ENCODE measurements around the gene IL27RA. TPM values are rescaled to one million over a fixed set of nuclear protein-coding genes. Genes with fewer than 3 reads are reported as not detected.
"Not testable (repeated sequence)": the region's sequence is repeated elsewhere in the genome, so short reads cannot be mapped to it uniquely, and the experiment has no call there.

The IL27RA gene
- total RNA-seq, 1 donor from 2014 or later: 76.6 TPM

DNA sequence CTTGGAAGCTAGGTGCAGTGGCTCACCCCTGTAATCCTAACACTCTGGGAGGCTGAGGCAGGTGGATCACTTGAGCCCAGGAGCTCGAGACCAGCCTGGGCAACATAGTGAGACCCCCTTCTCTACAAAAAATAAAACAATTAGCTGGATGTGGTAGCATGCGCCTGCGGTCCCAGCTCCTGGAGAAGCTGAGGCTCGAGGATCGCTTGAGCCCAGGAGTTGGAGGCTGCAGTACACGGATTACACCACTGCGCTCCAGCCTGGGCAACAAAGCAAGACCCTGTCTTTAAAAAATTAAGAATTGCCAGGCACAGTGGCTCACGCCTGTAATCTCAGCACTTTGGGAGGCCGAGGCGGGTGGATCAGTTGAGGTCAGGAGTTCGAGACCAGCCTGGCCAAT is 19.4 kb downstream of the IL27RA start:
- DNase-seq (ENCODE audit: low spot score); H3K27me3 Mint-ChIP-seq (ENCODE audit: low read depth); intact Hi-C loops (cut with micrococcal nuclease); H3K27ac Mint-ChIP-seq; H3K4me3 Mint-ChIP-seq (ENCODE audit: low read depth); H3K4me1 Mint-ChIP-seq (ENCODE audit: low read depth); H3K9me3 Mint-ChIP-seq: not testable (repeated sequence)
- peaks cover 75% of the 10 kb centered on the region for H3K36me3 Mint-ChIP-seq (ENCODE audit: low read depth)

DNA sequence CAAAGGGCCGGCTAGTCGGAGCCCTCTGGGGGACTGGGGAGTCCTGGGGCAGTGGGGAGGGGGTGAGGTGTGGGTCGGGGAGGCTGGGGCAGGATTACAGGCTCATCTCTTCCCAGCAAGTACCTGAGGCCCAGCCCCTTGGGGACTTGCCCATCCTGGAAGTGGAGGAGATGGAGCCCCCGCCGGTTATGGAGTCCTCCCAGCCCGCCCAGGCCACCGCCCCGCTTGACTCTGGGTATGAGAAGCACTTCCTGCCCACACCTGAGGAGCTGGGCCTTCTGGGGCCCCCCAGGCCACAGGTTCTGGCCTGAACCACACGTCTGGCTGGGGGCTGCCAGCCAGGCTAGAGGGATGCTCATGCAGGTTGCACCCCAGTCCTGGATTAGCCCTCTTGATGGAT is 20.4 kb downstream of the IL27RA start:
- DNase-seq (ENCODE audit: low spot score): no peak
- Mint-ChIP-seq H3K4me1 (ENCODE audit: low read depth) (no peaks in the 10 kb centered on the region), H3K27ac (no peak overlapping the region), H3K4me3 (ENCODE audit: low read depth) (no peak overlapping the region), H3K27me3 (ENCODE audit: low read depth) (peaks cover 7% of the 10 kb centered on the region), H3K36me3 (ENCODE audit: low read depth) (peaks cover 67% of the 10 kb centered on the region), H3K9me3 (no peaks in the 10 kb centered on the region)
- intact Hi-C loops (cut with micrococcal nuclease): no loop called here

DNA sequence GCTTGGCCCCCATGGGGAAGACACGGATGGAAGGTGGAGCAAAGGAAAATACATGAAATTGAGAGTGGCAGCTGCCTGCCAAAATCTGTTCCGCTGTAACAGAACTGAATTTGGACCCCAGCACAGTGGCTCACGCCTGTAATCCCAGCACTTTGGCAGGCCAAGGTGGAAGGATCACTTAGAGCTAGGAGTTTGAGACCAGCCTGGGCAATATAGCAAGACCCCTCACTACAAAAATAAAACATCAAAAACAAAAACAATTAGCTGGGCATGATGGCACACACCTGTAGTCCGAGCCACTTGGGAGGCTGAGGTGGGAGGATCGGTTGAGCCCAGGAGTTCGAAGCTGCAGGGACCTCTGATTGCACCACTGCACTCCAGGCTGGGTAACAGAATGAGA is 20.9 kb downstream of the IL27RA start:
- no peaks in the 10 kb centered on the region for H3K9me3 Mint-ChIP-seq
- H3K36me3 Mint-ChIP-seq (ENCODE audit: low read depth): peaks cover 62% of the 10 kb centered on the region
- H3K27ac Mint-ChIP-seq: no peak overlapping the region
- no peak for DNase-seq (ENCODE audit: low spot score)
- peaks cover 7% of the 10 kb centered on the region for H3K27me3 Mint-ChIP-seq (ENCODE audit: low read depth)
- no peak overlapping the region for H3K4me3 Mint-ChIP-seq (ENCODE audit: low read depth)
- intact Hi-C loops (cut with micrococcal nuclease): no loop called here
- H3K4me1 Mint-ChIP-seq (ENCODE audit: low read depth): no peaks in the 10 kb centered on the region

DNA sequence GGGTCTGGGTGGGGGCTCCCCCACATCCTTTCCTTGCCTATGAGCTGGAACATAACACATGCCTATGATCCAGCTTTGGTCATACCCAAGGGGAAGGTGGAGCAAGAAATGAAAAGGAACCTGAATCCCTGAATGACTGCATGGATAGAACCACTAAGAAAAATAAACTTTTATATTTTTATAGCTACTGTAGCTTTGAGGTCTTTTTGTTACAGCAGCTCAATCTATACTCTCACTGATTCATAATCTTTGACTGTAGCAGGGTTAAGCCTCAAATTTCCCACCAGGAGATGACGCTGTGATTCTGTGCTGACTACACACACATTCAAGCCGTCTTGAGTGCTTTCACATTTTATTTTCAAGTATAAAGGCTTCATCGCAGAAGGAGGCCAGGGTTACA is 21.5 kb downstream of the IL27RA start:
- Mint-ChIP-seq H3K4me3 (ENCODE audit: low read depth) (no peak overlapping the region), H3K27me3 (ENCODE audit: low read depth) (peaks cover 12% of the 10 kb centered on the region), H3K9me3 (no peaks in the 10 kb centered on the region), H3K27ac (no peak overlapping the region), H3K4me1 (ENCODE audit: low read depth) (no peaks in the 10 kb centered on the region), H3K36me3 (ENCODE audit: low read depth) (peaks cover 56% of the 10 kb centered on the region)
- intact Hi-C loops (cut with micrococcal nuclease): no loop called here
- no peak for DNase-seq (ENCODE audit: low spot score)

DNA sequence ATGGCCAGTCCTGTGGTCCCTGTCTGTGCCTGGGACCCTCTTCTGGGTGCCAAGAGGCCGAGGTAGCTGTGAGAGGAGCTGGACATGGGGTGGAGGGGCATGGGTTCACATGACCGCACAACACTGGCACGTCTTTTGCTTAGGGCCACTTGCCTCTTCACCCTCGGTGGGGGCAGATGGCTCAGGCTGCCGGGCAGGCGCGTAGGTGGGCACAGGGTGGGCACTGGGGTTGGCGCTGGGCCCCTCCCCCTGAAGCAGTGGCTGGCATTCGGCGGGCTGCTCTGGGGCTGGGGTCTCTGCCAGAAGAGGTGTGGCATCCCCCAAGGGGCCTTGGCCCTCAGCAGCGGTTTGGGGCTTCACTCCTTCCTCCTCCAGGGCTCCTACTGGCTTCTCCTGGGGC is 21.9 kb downstream of the IL27RA start:
- no peak overlapping the region for H3K4me3 Mint-ChIP-seq (ENCODE audit: low read depth)
- H3K9me3 Mint-ChIP-seq: no peaks in the 10 kb centered on the region
- peaks cover 52% of the 10 kb centered on the region for H3K36me3 Mint-ChIP-seq (ENCODE audit: low read depth)
- peaks cover 17% of the 10 kb centered on the region for H3K27me3 Mint-ChIP-seq (ENCODE audit: low read depth)
- DNase-seq (ENCODE audit: low spot score): no peak
- H3K27ac Mint-ChIP-seq: no peak overlapping the region
- peaks cover 4% of the 10 kb centered on the region for H3K4me1 Mint-ChIP-seq (ENCODE audit: low read depth)
- intact Hi-C loops (cut with micrococcal nuclease): no loop called here

DNA sequence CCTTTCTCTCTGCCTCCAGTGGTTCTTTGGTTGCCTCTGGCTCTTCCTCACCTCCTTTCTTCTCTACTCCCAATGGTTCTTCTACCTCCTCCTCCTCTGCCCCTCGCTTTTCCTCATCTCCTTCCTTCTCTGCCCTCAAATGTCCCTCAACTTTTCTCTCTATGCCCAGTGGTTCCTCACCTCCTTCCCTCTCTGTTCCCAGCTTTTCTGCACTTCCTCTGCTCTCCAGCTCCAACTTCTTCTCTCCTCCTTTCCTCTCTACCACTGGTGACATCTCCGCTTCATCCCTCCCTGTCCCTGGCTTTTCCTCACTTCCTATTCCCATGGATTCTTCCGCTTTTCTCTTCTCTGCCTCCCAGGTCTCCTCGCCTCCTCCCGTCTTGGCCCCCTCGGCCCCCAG is 22.5 kb downstream of the IL27RA start:
- H3K36me3 Mint-ChIP-seq (ENCODE audit: low read depth): peaks cover 46% of the 10 kb centered on the region
- H3K9me3 Mint-ChIP-seq: no peaks in the 10 kb centered on the region
- peaks cover 23% of the 10 kb centered on the region for H3K27me3 Mint-ChIP-seq (ENCODE audit: low read depth)
- peaks cover 10% of the 10 kb centered on the region for H3K4me1 Mint-ChIP-seq (ENCODE audit: low read depth)
- intact Hi-C loops (cut with micrococcal nuclease): no loop called here
- H3K27ac Mint-ChIP-seq: no peak overlapping the region
- no peak overlapping the region for H3K4me3 Mint-ChIP-seq (ENCODE audit: low read depth)
- DNase-seq (ENCODE audit: low spot score): no peak

DNA sequence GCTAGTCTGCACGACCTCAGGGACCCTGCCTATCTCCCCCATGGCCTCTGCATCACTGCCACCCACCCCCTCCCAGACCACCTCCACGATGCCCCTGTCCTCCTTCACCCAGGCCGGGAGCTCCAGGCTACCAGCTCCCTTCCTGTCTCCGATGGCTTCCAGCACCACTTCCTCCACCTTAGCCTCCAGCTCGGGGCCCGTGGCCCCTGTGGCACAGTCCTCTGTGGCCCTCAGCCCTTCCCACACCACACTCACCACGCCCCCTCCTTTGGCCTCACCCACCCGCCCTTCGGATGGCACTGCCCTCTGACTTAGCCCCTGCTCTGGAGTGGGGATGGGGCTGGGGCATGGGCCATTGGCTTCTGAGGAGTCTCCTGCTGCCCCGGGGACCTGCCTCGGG is 23.2 kb downstream of the IL27RA start:
- peaks cover 27% of the 10 kb centered on the region for H3K27me3 Mint-ChIP-seq (ENCODE audit: low read depth)
- intact Hi-C loops (cut with micrococcal nuclease): no loop called here

DNA sequence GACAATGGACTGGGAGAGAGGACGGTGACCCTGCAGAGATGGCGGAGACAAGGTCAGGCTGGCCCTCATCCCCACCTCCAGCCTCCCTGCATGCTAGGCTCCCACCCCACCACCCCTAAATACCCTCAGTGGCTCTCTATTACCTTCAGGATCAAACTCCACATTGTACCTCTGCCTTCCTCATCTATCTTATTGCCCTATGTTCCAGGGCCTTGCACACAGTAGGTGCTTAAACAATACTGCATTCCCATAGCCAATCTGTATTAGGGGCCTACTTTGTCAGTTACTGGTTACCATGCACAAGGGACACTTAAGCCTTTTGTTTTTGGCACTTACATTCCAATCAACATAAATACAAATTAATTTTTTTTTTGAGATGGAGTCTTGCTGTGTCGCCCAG is 23.8 kb downstream of the IL27RA start:
- Mint-ChIP-seq H3K4me1 (ENCODE audit: low read depth) (peaks cover 16% of the 10 kb centered on the region), H3K9me3 (no peaks in the 10 kb centered on the region), H3K27ac (no peak overlapping the region), H3K4me3 (ENCODE audit: low read depth) (no peak overlapping the region), H3K27me3 (ENCODE audit: low read depth) (peaks cover 32% of the 10 kb centered on the region), H3K36me3 (ENCODE audit: low read depth) (peaks cover 37% of the 10 kb centered on the region)
- intact Hi-C loops (cut with micrococcal nuclease): no loop called here
- no peak for DNase-seq (ENCODE audit: low spot score)

More for the DNA sequence above, 23.2 kb downstream of the IL27RA start:
- Mint-ChIP-seq H3K36me3 (ENCODE audit: low read depth) (peaks cover 43% of the 10 kb centered on the region), H3K4me1 (ENCODE audit: low read depth) (peaks cover 13% of the 10 kb centered on the region), H3K4me3 (ENCODE audit: low read depth) (no peak overlapping the region), H3K27ac (no peak overlapping the region), H3K9me3 (no peaks in the 10 kb centered on the region)
- no peak for DNase-seq (ENCODE audit: low spot score)

DNA sequence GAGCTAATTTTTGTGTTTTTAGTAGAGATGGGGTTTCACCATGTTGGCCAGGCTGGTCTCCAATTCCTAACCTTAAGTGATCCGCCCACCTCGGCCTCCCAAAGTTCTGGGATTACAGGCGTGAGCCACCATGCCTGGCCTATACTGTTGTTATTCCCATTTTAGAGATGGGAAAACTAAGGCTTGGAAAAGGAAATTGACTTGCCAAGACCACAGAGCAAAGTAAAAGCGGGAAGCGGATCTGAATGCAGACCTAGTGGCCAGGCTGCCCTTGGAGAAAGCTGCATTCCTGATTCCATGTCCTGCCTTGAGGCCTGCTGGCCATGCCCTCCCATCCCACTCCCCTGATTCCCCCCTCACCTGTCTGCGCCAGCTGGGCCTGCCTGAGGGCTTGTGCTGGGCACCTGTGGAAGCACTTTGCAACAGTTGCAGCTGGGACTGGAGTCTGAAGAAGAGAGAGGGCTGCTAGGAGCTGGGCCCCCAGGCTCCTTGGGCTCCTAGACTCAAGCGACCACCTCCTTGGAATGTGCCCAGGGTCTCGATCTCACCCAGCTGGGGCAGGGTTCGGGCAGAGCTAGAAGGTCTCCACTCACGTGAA is 24.6 kb downstream of the IL27RA start:
- peaks cover 16% of the 10 kb centered on the region for H3K4me1 Mint-ChIP-seq (ENCODE audit: low read depth)
- H3K9me3 Mint-ChIP-seq: no peaks in the 10 kb centered on the region
- no peak for DNase-seq (ENCODE audit: low spot score)
- H3K27ac Mint-ChIP-seq: no peak overlapping the region
- H3K36me3 Mint-ChIP-seq (ENCODE audit: low read depth): peaks cover 30% of the 10 kb centered on the region
- no peak overlapping the region for H3K4me3 Mint-ChIP-seq (ENCODE audit: low read depth)
- intact Hi-C loops (cut with micrococcal nuclease): no loop called here
- H3K27me3 Mint-ChIP-seq (ENCODE audit: low read depth): peaks cover 34% of the 10 kb centered on the region

DNA sequence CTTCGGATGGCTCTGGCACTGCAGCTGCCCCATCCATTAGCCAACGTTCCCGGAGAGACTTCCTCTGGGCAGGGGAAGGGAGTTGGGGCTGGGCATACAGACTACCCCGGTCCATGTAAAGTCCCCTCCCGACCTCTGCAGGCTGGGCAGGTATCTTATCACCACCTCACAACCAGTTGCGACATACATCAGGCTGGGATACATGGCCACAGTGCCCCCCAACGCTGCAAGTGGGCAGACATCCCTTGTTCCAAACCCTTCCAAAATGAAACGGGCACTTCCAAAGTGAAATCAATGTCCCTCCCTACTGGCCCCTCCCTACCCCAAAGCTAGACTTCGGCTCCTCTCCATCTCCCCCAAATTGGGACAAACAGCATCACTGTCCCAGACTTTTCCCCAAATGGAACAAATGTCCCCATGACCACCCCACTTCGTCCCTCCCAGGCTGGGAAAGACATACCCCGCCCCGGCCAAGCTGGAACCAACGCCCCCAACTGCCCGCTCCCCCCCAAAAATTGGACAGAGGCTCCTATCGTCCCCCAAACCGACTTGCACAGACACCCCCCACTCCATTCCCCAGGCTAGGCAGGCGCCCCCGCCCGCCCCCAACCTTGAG is 25.3 kb downstream of the IL27RA start:
- Mint-ChIP-seq H3K36me3 (ENCODE audit: low read depth) (peaks cover 25% of the 10 kb centered on the region), H3K27ac (no peak overlapping the region), H3K27me3 (ENCODE audit: low read depth) (peaks cover 36% of the 10 kb centered on the region), H3K4me1 (ENCODE audit: low read depth) (peaks cover 16% of the 10 kb centered on the region), H3K4me3 (ENCODE audit: low read depth) (peak overlapping the region; percentile 41), H3K9me3 (no peaks in the 10 kb centered on the region)
- DNase-seq (ENCODE audit: low spot score): no peak
- intact Hi-C loops (cut with micrococcal nuclease): no loop called here

DNA sequence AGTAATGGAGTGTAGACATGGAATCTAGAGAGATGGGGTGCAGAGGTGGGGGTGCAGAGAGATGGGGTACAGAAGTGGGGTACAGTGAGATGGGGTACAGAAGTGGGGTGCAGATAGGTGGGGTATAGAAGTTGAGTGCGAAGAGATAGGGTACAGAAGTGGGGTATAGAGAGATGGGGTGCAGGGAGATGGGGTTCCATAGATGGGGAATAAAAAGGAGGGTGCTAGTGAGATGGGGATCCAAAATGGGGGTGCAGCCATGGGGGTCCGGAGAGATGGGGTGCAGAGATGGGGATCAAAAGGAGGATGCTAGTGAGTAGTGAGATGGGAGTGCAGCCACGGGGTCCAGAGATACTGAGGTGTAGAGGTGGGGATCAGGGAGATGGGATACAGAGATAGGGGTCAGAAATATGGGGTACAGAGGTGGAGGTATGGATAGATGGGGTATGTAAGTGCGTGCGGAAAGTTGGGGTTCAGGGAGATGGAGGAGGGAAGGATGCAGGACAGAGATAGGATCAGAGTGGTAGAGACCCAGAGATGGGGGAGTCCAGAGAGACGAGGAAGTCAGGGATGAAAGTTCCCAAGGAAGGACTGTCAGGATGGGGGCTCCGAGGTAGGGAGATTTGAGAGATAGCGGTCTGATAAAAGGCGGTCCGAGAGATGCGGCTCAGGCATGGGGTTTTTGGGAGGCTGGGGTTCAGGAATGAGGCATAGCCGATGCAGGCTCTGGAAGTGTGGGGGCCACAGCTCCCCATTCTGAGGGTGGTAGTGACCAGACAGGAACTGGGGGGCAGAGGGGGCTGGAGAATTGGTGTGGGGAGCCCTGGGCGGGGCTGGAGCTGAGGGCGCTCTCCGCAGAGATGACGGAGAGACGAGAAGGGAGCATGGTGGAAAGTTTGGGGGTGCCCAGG is 26.9 kb downstream of the IL27RA start:
- Mint-ChIP-seq H3K27ac (no peak overlapping the region), H3K27me3 (ENCODE audit: low read depth) (peaks cover 36% of the 10 kb centered on the region), H3K4me1 (ENCODE audit: low read depth) (peaks cover 16% of the 10 kb centered on the region), H3K36me3 (ENCODE audit: low read depth) (peaks cover 10% of the 10 kb centered on the region), H3K9me3 (no peaks in the 10 kb centered on the region), H3K4me3 (ENCODE audit: low read depth) (peak overlapping the region; percentile 64)
- no peak for DNase-seq (ENCODE audit: low spot score)
- intact Hi-C loops (cut with micrococcal nuclease): no loop called here

DNA sequence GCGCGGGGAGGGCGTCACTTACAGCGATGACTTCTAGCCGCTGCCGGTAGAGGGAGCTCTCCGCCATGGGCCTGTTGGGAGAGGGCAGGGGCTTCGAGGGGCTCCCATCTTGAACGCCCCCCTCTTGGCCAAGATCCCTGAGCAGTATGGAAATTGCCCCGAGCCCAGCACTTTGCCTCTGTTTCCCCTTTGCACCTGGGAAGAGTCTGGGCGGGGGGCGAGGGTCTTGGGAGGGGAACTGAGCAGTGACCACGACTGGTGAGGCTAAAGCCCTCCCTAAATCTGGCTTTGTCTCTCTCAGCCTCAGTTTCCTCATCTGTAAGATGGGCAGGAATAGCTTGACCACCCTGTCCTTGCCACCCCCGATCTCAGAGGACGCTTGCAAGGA is 27.5 kb downstream of the IL27RA start:
- no peak for DNase-seq (ENCODE audit: low spot score)
- Mint-ChIP-seq H3K4me3 (ENCODE audit: low read depth) (peak overlapping the region; percentile 34), H3K36me3 (ENCODE audit: low read depth) (peaks cover 6% of the 10 kb centered on the region), H3K4me1 (ENCODE audit: low read depth) (peaks cover 16% of the 10 kb centered on the region), H3K9me3 (no peaks in the 10 kb centered on the region), H3K27ac (no peak overlapping the region), H3K27me3 (ENCODE audit: low read depth) (peaks cover 36% of the 10 kb centered on the region)
- intact Hi-C loops (cut with micrococcal nuclease): no loop called here

DNA sequence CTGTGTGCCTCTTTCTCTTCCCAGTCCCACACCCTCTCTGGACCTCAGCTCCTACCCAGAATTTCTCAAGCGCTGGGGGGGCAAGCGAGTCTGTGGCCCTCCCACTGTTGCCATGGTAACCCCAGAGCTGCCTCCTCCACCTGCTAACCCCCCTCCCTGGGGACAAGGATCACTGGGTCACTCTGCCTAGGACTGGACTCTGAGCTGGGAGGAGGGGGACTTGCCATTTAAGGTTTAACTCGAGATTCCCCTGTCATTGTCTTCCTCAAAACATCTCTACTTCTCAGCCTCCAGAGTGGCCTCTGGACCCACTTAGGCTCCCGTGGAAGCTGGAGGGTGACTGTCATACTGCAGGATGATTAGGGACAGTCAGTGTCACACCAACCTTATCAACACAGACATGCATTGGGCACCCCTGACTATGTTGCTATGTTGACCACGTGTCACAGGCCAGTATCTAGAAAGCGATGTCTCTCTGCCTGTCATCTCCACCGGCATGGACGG is 28.1 kb downstream of the IL27RA start:
- no peak for DNase-seq (ENCODE audit: low spot score)
- Mint-ChIP-seq H3K9me3 (no peaks in the 10 kb centered on the region), H3K36me3 (ENCODE audit: low read depth) (no peaks in the 10 kb centered on the region), H3K27me3 (ENCODE audit: low read depth) (peaks cover 36% of the 10 kb centered on the region), H3K27ac (no peak overlapping the region), H3K4me3 (ENCODE audit: low read depth) (no peak overlapping the region), H3K4me1 (ENCODE audit: low read depth) (peaks cover 16% of the 10 kb centered on the region)
- intact Hi-C loops (cut with micrococcal nuclease): no loop called here

All from activated T-helper 2 cell treated with anti-CD3 and anti-CD28 coated beads, Interferon-gamma antibody, Interleukin-2, Interleukin-4, amounts not matched to agents 10 μg/mL and 5 μg/mL and 100 μg/mL, durations not matched to agents 14 hours and 24 hours and 36 hours (primary cell).